Right atrium auricular region (tissue), 2 donors: ENCODE results near the gene RAB20. TPM values are rescaled to one million over a fixed set of nuclear protein-coding genes. Genes with fewer than 3 reads are reported as not detected.
"Not testable (repeated sequence)": the region's sequence is repeated elsewhere in the genome, so short reads cannot be mapped to it uniquely, and the experiment has no call there.

Experiments used
- DNase-seq: peaks from one replicate; pipeline ENCODE4 v3.0.0-alpha.2; 2019; ENCODE audit warnings: low spot score
- H3K27ac ChIP-seq, 2 donors: fragments of 200-600 bp; sonication (generic); 1 replicate in 1 of 2; 2 replicates in 1 of 2; pipeline ENCODE4 v1.5.1; 2016 to 2019
- H3K27me3 ChIP-seq, 2 donors: fragments of 200-600 bp; sonication (generic); one replicate each; pipeline versions ENCODE4 v1.5.1 to v1.6.0; 2017 to 2019
- H3K36me3 ChIP-seq: fragments of 200-600 bp; sonication (generic); one replicate; pipeline ENCODE4 v1.5.1; 2016
- H3K4me1 ChIP-seq, 2 donors: fragments of 200-600 bp; sonication (generic); one replicate each; pipeline versions ENCODE4 v1.5.1 to v1.6.0; 2017 to 2019
- H3K4me3 ChIP-seq, 2 donors: fragments of 200-600 bp; sonication (generic); 1 replicate in 1 of 2; 2 replicates in 1 of 2; pipeline ENCODE4 v1.5.1; 2017 to 2019; ENCODE audit warnings: mild to moderate bottlenecking in 1 of 2, moderate library complexity in 1 of 2
- H3K9me3 ChIP-seq, 2 donors: fragments of 200-600 bp; sonication (generic); one replicate each; pipeline ENCODE4 v1.5.1; 2019
- CTCF ChIP-seq, 2 donors: fragments of 200-600 bp; sonication (generic); IDR thresholded peaks; one replicate each; pipeline ENCODE4 v1.5.1; 2019; ENCODE audit warnings: antibody characterized with exemption in 2 of 2
- total RNA-seq, 2 donors: library from RNA; depleted of rRNA; stranded (reverse); fragments of >200 nt; gene quantifications; one replicate each; pipeline ENCODE4 v1.1.0, GENCODE V29; 2016

Gene RAB20
- total RNA-seq, 2 donors from 2014 or later, result 10.8 to 15.7 TPM

- no peak for DNase-seq
- no peaks in the 10 kb centered on the region for H3K27me3 ChIP-seq
- no peak overlapping the region for H3K27ac ChIP-seq
- peaks cover 98% of the 10 kb centered on the region for H3K36me3 ChIP-seq
- H3K4me1 ChIP-seq, result peaks cover 0 to 5% of the 10 kb centered on the region in 2 donors
- H3K4me3 ChIP-seq, result no peak overlapping the region
- H3K9me3 ChIP-seq, result no peaks in the 10 kb centered on the region
- TF ChIP-seq CTCF (IDR thresholded peaks at IDR 0.05), result no peak
Measured at GRCh38 chr13:110498765-110499164, 62.8 kb downstream of the RAB20 start.

GRCh38 chr13:110498327-110498726 lies 63.2 kb downstream of the RAB20 start:
- no peaks in the 10 kb centered on the region for H3K27me3 ChIP-seq
- H3K27ac ChIP-seq, result no peak overlapping the region
- H3K4me1 ChIP-seq, result peaks cover 0 to 4% of the 10 kb centered on the region in 2 donors
- H3K4me3 ChIP-seq, result no peak overlapping the region
- TF ChIP-seq CTCF (IDR thresholded peaks at IDR 0.05), result no peak
- no peaks in the 10 kb centered on the region for H3K9me3 ChIP-seq
- DNase-seq, result no peak
- peaks cover 98% of the 10 kb centered on the region for H3K36me3 ChIP-seq

GRCh38 chr13:110497896-110498295 lies 63.6 kb downstream of the RAB20 start:
- DNase-seq, H3K4me1 ChIP-seq, H3K9me3 ChIP-seq, H3K4me3 ChIP-seq, H3K27ac ChIP-seq, H3K27me3 ChIP-seq: not testable (repeated sequence)
- H3K36me3 ChIP-seq, result peaks cover 98% of the 10 kb centered on the region

GRCh38 chr13:110497003-110497402 lies 64.5 kb downstream of the RAB20 start:
- no peaks in the 10 kb centered on the region for H3K27me3 ChIP-seq
- no peak for DNase-seq
- H3K9me3 ChIP-seq, result no peaks in the 10 kb centered on the region
- no peak overlapping the region for H3K27ac ChIP-seq
- no peak overlapping the region for H3K4me3 ChIP-seq
- no peaks in the 10 kb centered on the region for H3K4me1 ChIP-seq
- TF ChIP-seq CTCF (IDR thresholded peaks at IDR 0.05), result no peak
- peaks cover 98% of the 10 kb centered on the region for H3K36me3 ChIP-seq

GRCh38 chr13:110496281-110496680 lies 65.2 kb downstream of the RAB20 start:
- no peaks in the 10 kb centered on the region for H3K4me1 ChIP-seq
- no peaks in the 10 kb centered on the region for H3K9me3 ChIP-seq
- H3K27ac ChIP-seq, result no peak overlapping the region
- DNase-seq, result no peak
- no peak for TF ChIP-seq CTCF (IDR thresholded peaks at IDR 0.05)
- no peaks in the 10 kb centered on the region for H3K27me3 ChIP-seq
- H3K36me3 ChIP-seq, result peaks cover 98% of the 10 kb centered on the region
- no peak overlapping the region for H3K4me3 ChIP-seq

GRCh38 chr13:110495881-110496280 lies 65.6 kb downstream of the RAB20 start:
- H3K4me3 ChIP-seq, result no peak overlapping the region
- no peaks in the 10 kb centered on the region for H3K9me3 ChIP-seq
- no peaks in the 10 kb centered on the region for H3K27me3 ChIP-seq
- no peak for TF ChIP-seq CTCF (IDR thresholded peaks at IDR 0.05)
- H3K4me1 ChIP-seq, result no peaks in the 10 kb centered on the region
- no peak overlapping the region for H3K27ac ChIP-seq
- H3K36me3 ChIP-seq, result peaks cover 98% of the 10 kb centered on the region
- DNase-seq, result no peak
